Endothelial cell (in vitro differentiated cells): ENCODE measurements around the gene PMM1. TPM values are rescaled to one million over a fixed set of nuclear protein-coding genes. Genes with fewer than 3 reads are reported as not detected.

Experiments used
- DNase-seq: peaks from one replicate; pipeline ENCODE4 v3.0.0; 2021; ENCODE audit warnings: low spot score
- H3K27ac Mint-ChIP-seq: one replicate; pipeline ENCODE4 v1.8.0; 2021; ENCODE audit warnings: mixed read lengths, inconsistent platforms; ENCODE audit not compliant: unreplicated experiment
- H3K27me3 Mint-ChIP-seq: one replicate; pipeline ENCODE4 v1.8.0; 2021; ENCODE audit warnings: mild to moderate bottlenecking, moderate library complexity, mixed read lengths, inconsistent platforms; ENCODE audit not compliant: unreplicated experiment
- H3K36me3 Mint-ChIP-seq: one replicate; pipeline ENCODE4 v1.8.0; 2021; ENCODE audit warnings: mild to moderate bottlenecking, low read depth, mixed read lengths, inconsistent platforms; ENCODE audit not compliant: unreplicated experiment
- H3K4me1 Mint-ChIP-seq: one replicate; pipeline ENCODE4 v1.8.0; 2021; ENCODE audit warnings: mild to moderate bottlenecking, mixed read lengths, inconsistent platforms; ENCODE audit not compliant: unreplicated experiment
- H3K4me3 Mint-ChIP-seq: one replicate; pipeline ENCODE4 v1.8.0; 2021; ENCODE audit warnings: mild to moderate bottlenecking, mixed read lengths, inconsistent platforms; ENCODE audit not compliant: unreplicated experiment
- H3K9me3 Mint-ChIP-seq: one replicate; pipeline ENCODE4 v1.8.0; 2021; ENCODE audit warnings: mixed read lengths, inconsistent platforms; ENCODE audit not compliant: unreplicated experiment
- total RNA-seq: library from RNA; stranded (reverse); fragmentation: NEBNext Ultra II Directional; extraction: Animal tissue kit (Norgen Biotek cat#: 25700); gene quantifications from one replicate; pipeline ENCODE4 v1.2.1, GENCODE V29; 2021; ENCODE audit not compliant: unreplicated experiment
- TF ChIP-seq, protein P1 (sequence below): fragments of 200-600 bp; sonication (generic); IDR thresholded peaks from one replicate; pipeline ENCODE4 v1.5.0; 2021; ENCODE audit warnings: antibody characterized with exemption; ENCODE audit not compliant: unreplicated experiment

PMM1 gene
- total RNA-seq, 1 donor from 2014 or later: 6.0 TPM

DNA sequence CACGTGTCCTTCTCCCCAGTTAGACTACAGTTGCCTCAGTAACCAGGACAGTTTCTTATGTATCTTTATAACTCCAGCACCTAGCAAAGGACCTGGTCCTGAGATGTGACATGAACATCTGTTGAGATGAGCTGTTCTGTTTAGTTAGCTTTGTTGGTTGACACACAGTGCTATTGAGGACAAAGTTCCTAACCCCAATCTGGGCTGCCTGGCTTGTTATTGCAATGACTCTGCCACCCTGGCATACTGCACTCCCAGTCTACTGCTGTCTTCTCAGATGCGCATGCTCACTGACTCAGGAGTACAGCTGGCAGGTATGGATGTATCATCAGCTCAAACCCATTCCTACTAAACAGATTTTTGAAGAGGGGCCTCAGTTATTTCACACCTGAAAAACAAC is 23.8 kb upstream of the PMM1 start:
- no peak for DNase-seq
- H3K9me3 Mint-ChIP-seq: no peaks in the 10 kb centered on the region
- TF ChIP-seq, protein P1, sequence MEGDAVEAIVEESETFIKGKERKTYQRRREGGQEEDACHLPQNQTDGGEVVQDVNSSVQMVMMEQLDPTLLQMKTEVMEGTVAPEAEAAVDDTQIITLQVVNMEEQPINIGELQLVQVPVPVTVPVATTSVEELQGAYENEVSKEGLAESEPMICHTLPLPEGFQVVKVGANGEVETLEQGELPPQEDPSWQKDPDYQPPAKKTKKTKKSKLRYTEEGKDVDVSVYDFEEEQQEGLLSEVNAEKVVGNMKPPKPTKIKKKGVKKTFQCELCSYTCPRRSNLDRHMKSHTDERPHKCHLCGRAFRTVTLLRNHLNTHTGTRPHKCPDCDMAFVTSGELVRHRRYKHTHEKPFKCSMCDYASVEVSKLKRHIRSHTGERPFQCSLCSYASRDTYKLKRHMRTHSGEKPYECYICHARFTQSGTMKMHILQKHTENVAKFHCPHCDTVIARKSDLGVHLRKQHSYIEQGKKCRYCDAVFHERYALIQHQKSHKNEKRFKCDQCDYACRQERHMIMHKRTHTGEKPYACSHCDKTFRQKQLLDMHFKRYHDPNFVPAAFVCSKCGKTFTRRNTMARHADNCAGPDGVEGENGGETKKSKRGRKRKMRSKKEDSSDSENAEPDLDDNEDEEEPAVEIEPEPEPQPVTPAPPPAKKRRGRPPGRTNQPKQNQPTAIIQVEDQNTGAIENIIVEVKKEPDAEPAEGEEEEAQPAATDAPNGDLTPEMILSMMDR: no peak
- no peak overlapping the region for H3K27ac Mint-ChIP-seq
- H3K36me3 Mint-ChIP-seq: peaks cover 3% of the 10 kb centered on the region
- H3K4me1 Mint-ChIP-seq: peaks cover 2% of the 10 kb centered on the region
- no peaks in the 10 kb centered on the region for H3K27me3 Mint-ChIP-seq
- H3K4me3 Mint-ChIP-seq: no peak overlapping the region

DNA sequence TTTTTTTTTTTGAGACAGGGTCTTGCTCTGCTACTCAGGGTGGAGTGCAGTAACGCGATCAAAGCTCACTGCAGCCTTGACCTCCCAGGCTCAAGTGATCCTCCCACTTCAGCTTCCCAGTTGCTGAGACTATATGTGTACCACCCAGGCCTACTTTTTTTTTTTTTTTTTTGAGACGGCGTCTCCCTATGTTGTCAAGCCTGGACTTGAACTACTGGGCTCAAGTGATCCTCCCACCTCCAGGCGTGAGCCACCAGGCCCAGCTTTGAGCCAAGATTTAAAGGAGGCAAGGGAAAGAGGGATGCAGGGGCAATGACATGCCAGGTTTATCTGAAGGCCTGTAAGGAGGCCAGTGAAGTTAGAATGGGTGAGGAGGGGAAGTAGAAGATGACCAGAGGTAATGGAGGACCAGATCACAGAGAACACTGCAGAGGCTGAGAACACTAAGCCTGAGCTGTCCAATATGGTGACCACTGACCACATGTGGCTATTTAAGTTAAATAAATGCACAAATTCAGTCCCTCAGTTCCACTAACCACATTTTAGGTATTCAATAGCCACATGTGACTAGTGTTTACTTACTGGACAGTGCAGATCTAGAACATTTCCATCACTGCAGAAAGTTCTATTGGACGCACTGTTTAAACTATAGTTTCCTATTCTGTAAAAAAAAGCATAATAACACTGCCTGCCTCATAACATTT is 23.1 kb upstream of the PMM1 start:
- H3K27me3 Mint-ChIP-seq: no peaks in the 10 kb centered on the region
- H3K4me3 Mint-ChIP-seq: no peak overlapping the region
- H3K9me3 Mint-ChIP-seq: no peaks in the 10 kb centered on the region
- H3K27ac Mint-ChIP-seq: no peak overlapping the region
- TF ChIP-seq, protein P1: no peak
- peaks cover 5% of the 10 kb centered on the region for H3K36me3 Mint-ChIP-seq
- no peak for DNase-seq
- H3K4me1 Mint-ChIP-seq: peaks cover 4% of the 10 kb centered on the region

DNA sequence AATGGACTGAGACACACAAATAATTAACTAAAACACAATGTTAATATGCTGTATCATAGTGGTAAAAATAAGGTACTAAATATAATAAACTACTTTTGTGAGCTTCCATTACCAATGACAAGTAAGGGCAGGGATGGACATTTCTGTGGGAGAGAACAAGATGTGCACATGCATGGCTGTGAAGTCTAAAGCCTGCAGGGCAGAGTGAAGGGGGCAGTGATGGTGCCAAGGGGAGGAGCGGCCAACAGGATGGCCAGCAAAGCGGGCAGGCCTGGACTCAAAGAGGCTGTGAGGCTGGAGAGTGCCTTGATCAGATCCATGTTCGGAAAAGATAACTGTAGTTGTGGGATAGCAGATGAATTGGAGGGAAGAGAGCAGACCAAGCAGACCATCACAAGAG is 18.7 kb upstream of the PMM1 start:
- Mint-ChIP-seq H3K9me3 (no peaks in the 10 kb centered on the region), H3K4me3 (peak overlapping the region; percentile 4), H3K4me1 (peaks cover 4% of the 10 kb centered on the region), H3K27ac (no peak overlapping the region), H3K36me3 (peaks cover 19% of the 10 kb centered on the region), H3K27me3 (no peaks in the 10 kb centered on the region)
- TF ChIP-seq, protein P1: no peak
- DNase-seq: no peak

DNA sequence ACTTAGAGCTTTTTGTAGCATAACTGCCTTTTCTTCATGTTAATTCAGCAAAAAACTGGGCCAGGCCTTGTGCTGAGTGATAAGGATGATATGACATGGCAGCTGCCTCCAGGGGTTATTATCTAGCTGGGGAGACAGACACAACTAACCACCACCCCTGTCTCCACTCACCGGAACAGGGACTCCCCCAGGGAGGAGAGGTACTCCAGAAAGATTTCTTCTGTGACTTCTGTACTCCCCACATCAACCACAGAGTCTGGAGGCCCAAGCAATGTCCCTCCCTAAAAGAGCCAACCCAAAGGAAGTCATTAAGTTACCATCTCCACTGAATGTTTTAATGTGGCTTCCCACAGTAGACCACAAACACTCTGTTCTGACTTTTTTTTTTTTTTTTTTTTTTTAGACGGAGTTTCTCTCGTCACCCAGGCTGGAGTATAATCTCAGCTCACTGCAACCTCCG is 14.3 kb upstream of the PMM1 start:
- H3K9me3 Mint-ChIP-seq: no peaks in the 10 kb centered on the region
- H3K4me3 Mint-ChIP-seq: no peak overlapping the region
- no peak overlapping the region for H3K27ac Mint-ChIP-seq
- no peak for DNase-seq
- H3K27me3 Mint-ChIP-seq: peaks cover 3% of the 10 kb centered on the region
- peaks cover 4% of the 10 kb centered on the region for H3K4me1 Mint-ChIP-seq
- TF ChIP-seq, protein P1: no peak
- peaks cover 26% of the 10 kb centered on the region for H3K36me3 Mint-ChIP-seq

DNA sequence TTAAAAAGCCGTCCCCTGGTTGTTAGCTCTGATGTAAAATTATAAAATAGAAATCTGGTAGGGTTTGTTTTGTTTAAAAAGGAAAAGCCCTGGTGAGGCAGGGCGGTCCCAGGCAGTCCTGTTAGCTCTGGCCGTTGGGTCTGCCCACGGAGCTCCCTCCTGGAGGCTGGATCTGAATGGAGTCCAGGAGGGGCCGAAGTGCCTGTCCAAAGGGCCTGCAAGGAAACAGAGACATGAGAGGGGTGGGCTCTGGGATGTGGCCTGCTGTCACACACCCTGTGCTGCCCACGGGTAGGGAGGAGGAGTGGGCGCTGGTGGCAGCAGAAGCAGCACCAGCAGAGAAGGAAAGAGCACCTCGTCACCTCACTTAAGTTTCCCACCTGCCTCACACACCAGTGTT is 11.3 kb upstream of the PMM1 start:
- peaks cover 12% of the 10 kb centered on the region for H3K36me3 Mint-ChIP-seq

More for the DNA sequence above, 11.3 kb upstream of the PMM1 start:
- Mint-ChIP-seq H3K27me3 (peaks cover 5% of the 10 kb centered on the region), H3K4me1 (no peaks in the 10 kb centered on the region), H3K27ac (no peak overlapping the region), H3K4me3 (no peak overlapping the region), H3K9me3 (no peaks in the 10 kb centered on the region)
- no peak for DNase-seq
- TF ChIP-seq, protein P1: no peak
